Measurements from ENCODE around the gene VAV1.
A peak's percentile ranks its signal among the peaks of the same experiment; 100 is the strongest.

DNA sequence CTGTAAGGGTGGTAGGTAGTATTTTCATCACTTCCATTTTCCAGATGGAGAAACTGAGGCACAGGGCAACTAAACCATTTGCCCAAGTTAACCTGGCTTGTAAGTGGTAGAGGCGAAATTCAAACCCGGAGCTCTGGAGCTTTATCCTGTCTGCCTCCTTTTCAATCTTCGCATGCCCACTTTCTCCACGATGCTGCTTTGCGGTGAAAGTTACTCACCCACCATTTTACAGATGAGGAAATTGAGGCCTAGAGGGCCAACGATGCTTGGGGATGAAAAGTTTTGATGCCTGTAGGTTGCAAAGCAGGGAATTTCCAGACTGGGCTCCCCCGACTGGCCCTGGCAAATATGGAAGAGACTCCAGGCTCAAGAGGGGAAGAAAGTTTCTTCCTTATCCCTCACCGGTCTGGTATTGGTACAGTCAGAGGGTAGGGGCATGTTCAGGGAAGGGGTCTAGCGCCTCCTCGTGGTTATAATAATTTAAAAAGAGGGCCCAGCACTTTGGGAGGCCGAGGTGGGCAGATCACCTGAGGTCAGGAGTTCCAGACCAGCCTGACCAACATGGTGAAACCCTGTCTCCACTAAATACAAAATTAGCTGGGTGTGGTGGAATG lies 3.4 kb upstream of the VAV1 start:
- TF ChIP-seq ZNF274 (IDR thresholded peaks at IDR 0.05; ENCODE audit: borderline replicate concordance, extremely low read depth, low read length) (no peak), PHF8 (conservative IDR thresholded peaks at IDR 0.05; ENCODE audit: low read depth, low read length) (no peak), EZH2 (IDR thresholded peaks at IDR 0.05; ENCODE audit: low read depth, low read length, severe bottlenecking) (no peak), GABPA (IDR thresholded peaks at IDR 0.05; ENCODE audit: borderline replicate concordance, insufficient read depth, low read length) (no peak)
- TF ChIP-seq, protein P1, sequence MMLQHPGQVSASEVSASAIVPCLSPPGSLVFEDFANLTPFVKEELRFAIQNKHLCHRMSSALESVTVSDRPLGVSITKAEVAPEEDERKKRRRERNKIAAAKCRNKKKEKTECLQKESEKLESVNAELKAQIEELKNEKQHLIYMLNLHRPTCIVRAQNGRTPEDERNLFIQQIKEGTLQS (IDR thresholded peaks at IDR 0.05; ENCODE audit: insufficient read depth, low read depth, low read length) = no peak
- TF ChIP-seq, protein P2, sequence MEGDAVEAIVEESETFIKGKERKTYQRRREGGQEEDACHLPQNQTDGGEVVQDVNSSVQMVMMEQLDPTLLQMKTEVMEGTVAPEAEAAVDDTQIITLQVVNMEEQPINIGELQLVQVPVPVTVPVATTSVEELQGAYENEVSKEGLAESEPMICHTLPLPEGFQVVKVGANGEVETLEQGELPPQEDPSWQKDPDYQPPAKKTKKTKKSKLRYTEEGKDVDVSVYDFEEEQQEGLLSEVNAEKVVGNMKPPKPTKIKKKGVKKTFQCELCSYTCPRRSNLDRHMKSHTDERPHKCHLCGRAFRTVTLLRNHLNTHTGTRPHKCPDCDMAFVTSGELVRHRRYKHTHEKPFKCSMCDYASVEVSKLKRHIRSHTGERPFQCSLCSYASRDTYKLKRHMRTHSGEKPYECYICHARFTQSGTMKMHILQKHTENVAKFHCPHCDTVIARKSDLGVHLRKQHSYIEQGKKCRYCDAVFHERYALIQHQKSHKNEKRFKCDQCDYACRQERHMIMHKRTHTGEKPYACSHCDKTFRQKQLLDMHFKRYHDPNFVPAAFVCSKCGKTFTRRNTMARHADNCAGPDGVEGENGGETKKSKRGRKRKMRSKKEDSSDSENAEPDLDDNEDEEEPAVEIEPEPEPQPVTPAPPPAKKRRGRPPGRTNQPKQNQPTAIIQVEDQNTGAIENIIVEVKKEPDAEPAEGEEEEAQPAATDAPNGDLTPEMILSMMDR (IDR thresholded peaks at IDR 0.05; ENCODE audit: control extremely low read depth in 1 of 3, insufficient read depth in 1 of 3, low read depth in 1 of 3, low read length in 3 of 3) = peak; percentile 17 to 61 (median 53)

Measured in H1 (cell line).